Vagina (tissue), 2 donors: Measurements from ENCODE around the gene CAMK2N1. TPM values are rescaled to one million over a fixed set of nuclear protein-coding genes. Genes with fewer than 3 reads are reported as not detected.

Experiments
- DNase-seq, 2 donors: peaks; one replicate each; pipeline ENCODE4 v3.0.0-alpha.2; 2017; ENCODE audit errors: extremely low spot score in 2 of 2
- H3K27ac ChIP-seq: fragments of 200-600 bp; sonication (generic); one replicate; pipeline ENCODE4 v1.5.1; 2019
- H3K27me3 ChIP-seq: fragments of 200-600 bp; sonication (generic); one replicate; pipeline ENCODE4 v1.5.1; 2019
- H3K36me3 ChIP-seq, 2 donors: fragments of 200-600 bp; sonication (generic); one replicate each; pipeline ENCODE4 v1.5.1; 2017 to 2019
- H3K4me1 ChIP-seq: fragments of 200-600 bp; sonication (generic); one replicate; pipeline ENCODE4 v1.5.1; 2019
- H3K4me3 ChIP-seq, 2 donors: fragments of 200-600 bp; sonication (generic); 1 replicate in 1 of 2; 2 replicates in 1 of 2; pipeline ENCODE4 v1.5.1; 2016 to 2019
- H3K9me3 ChIP-seq: fragments of 200-600 bp; sonication (generic); one replicate; pipeline ENCODE4 v1.5.1; 2019
- CTCF ChIP-seq, 3 experiments: fragments of 450-650 bp in 2 of 3; fragments of 200-600 bp in 1 of 3; sonication (generic) in 1 of 3; IDR thresholded peaks; one replicate each; pipeline ENCODE4 v1.5.1; 2017 to 2019; ENCODE audit warnings: antibody characterized with exemption in 3 of 3, mild to moderate bottlenecking in 2 of 3, moderate library complexity in 2 of 3
- POLR2A ChIP-seq, 2 donors: fragments of 450-650 bp; IDR thresholded peaks; one replicate each; pipeline ENCODE4 v1.6.1; 2017; ENCODE audit warnings: antibody characterized with exemption in 2 of 2, mild to moderate bottlenecking in 2 of 2, moderate library complexity in 2 of 2
- POLR2AphosphoS5 ChIP-seq, 2 donors: sonication (generic); formaldehyde crosslinking; IDR thresholded peaks; one replicate each; pipeline ENCODE4 v1.9.0; 2017; ENCODE audit warnings: antibody characterized with exemption in 2 of 2, mild to moderate bottlenecking in 2 of 2, low read depth in 1 of 2; ENCODE audit not compliant: insufficient read depth in 1 of 2
- intact Hi-C: fragments of 100-400 bp; cut with DNase I; formaldehyde crosslinking; loops from one replicate; pipeline ENCODE4 v1.15.1; 2023
- total RNA-seq: library from RNA; depleted of rRNA; stranded (reverse); fragments of >200 nt; gene quantifications from one replicate; pipeline ENCODE4 v1.2.3, GENCODE V29; 2016

Gene CAMK2N1
- total RNA-seq, 1 donor from 2014 or later, result 18.9 TPM

- DNase-seq, result no peak
- no peak overlapping the region for H3K27ac ChIP-seq
- no peaks in the 10 kb centered on the region for H3K9me3 ChIP-seq
- intact Hi-C loops, result no loop called here
- no peak overlapping the region for H3K4me3 ChIP-seq
- no peak for TF ChIP-seq POLR2A (IDR thresholded peaks at IDR 0.05)
- no peak for TF ChIP-seq CTCF (IDR thresholded peaks at IDR 0.05)
- TF ChIP-seq POLR2AphosphoS5 (IDR thresholded peaks at IDR 0.05; ENCODE audit: insufficient read depth in 1 of 2, low read depth in 1 of 2), result no peak
- H3K4me1 ChIP-seq, result peaks cover 18% of the 10 kb centered on the region
- H3K27me3 ChIP-seq, result no peaks in the 10 kb centered on the region
- H3K36me3 ChIP-seq, result no peaks in the 10 kb centered on the region
These were observed 11.6 kb downstream of the CAMK2N1 start for GRCh38 chr1:20474333-20474975.

DNA sequence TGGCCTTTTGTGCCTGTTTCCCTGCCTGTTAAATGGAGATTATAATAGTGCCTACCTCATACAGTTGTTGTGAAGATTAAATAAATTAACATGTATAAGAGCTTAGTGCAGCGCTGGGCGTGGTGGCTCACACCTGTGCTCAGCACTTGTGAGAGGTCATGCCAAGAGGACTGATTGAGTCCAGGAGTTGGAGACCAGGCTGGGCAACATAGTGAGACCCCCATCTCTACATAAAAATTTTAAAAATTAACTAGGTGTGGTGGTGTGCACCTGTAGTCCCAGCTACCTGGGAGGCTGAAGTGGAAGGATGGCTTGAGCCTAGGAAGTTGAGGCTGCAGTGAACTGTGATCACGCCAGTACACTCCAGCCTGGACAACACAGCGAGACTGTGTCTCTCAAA, 12.1 kb downstream of the CAMK2N1 start:
- TF ChIP-seq CTCF (IDR thresholded peaks at IDR 0.05) (no peak), POLR2A (IDR thresholded peaks at IDR 0.05) (no peak), POLR2AphosphoS5 (IDR thresholded peaks at IDR 0.05; ENCODE audit: insufficient read depth in 1 of 2, low read depth in 1 of 2) (no peak)
- DNase-seq, result no peak
- Histone ChIP-seq H3K4me3 (no peak overlapping the region), H3K4me1 (peaks cover 18% of the 10 kb centered on the region), H3K9me3 (no peaks in the 10 kb centered on the region), H3K36me3 (no peaks in the 10 kb centered on the region), H3K27me3 (no peaks in the 10 kb centered on the region), H3K27ac (no peak overlapping the region)
- intact Hi-C loops, result no loop called here

DNA sequence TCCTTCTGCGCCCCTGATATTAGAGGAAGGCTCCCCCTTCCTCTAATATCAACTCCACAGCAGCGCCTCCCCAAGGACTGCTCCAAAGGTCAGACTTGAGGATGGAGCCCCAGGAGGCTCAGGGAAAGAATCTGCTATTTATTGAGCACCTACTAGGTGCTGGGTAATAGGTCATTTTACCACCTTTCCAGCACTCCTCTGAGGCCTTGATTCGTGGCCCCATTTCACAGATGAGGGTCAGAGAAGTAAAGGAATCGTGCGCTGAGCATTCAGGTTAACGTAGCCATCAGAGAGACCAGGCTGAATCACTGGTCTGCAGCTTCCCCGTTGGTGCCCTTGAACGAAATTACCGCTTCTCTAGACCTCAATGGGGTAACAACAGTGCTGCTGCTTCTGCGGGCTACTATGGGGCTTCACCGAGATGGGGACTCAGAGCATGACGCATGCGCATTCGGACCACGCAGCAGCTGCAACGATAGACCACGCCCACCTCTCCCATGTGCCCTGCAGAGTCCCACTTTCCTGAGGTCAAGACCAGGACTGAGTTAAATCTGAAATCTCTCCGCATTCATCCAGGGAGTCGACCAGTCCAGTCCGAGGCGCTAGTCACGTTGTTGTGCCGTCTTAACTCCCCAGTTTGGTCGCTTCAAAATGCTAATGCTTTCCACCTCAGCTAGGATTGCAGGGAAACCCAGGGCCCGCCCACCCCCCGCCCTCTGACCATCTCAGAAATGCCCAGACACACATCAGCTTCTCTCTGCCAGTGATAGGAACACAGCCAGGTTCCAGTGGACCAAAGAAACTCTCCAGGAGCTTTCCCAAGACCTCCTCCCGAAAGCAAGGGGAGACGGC, 12.9 kb downstream of the CAMK2N1 start:
- Histone ChIP-seq H3K27ac (no peak overlapping the region), H3K4me1 (peaks cover 18% of the 10 kb centered on the region), H3K4me3 (no peak overlapping the region), H3K27me3 (no peaks in the 10 kb centered on the region), H3K36me3 (no peaks in the 10 kb centered on the region), H3K9me3 (no peaks in the 10 kb centered on the region)
- no peak for DNase-seq
- TF ChIP-seq CTCF (IDR thresholded peaks at IDR 0.05) (no peak), POLR2A (IDR thresholded peaks at IDR 0.05) (no peak), POLR2AphosphoS5 (IDR thresholded peaks at IDR 0.05; ENCODE audit: insufficient read depth in 1 of 2, low read depth in 1 of 2) (no peak)
- intact Hi-C loops, result no loop called here

DNA sequence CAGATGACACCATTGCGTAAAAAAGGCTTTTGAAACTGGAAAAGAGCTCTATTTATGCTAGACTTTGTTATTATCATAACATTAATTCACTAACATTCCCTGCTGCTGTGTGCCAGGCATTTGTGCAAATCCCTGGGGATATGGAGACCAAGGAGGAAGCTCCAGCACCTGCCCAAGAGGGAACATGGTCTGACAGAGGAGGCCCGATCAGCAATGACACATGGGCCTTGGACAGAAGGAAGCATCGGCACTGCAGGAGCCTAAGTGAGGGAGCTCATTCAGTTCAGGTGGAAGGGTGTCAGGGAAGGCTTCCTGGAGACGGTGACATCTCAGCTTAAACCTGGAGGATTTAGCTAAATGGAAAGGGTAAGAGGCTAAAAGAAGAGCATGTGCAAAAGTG, 13.9 kb downstream of the CAMK2N1 start:
- H3K4me3 ChIP-seq, result no peak overlapping the region
- TF ChIP-seq POLR2A (IDR thresholded peaks at IDR 0.05) (no peak), CTCF (IDR thresholded peaks at IDR 0.05) (no peak), POLR2AphosphoS5 (IDR thresholded peaks at IDR 0.05; ENCODE audit: insufficient read depth in 1 of 2, low read depth in 1 of 2) (no peak)
- no peaks in the 10 kb centered on the region for H3K9me3 ChIP-seq
- DNase-seq, result no peak
- H3K27ac ChIP-seq, result no peak overlapping the region
- H3K4me1 ChIP-seq, result peaks cover 13% of the 10 kb centered on the region
- intact Hi-C loops, result no loop called here
- no peaks in the 10 kb centered on the region for H3K27me3 ChIP-seq
- H3K36me3 ChIP-seq, result no peaks in the 10 kb centered on the region

DNA sequence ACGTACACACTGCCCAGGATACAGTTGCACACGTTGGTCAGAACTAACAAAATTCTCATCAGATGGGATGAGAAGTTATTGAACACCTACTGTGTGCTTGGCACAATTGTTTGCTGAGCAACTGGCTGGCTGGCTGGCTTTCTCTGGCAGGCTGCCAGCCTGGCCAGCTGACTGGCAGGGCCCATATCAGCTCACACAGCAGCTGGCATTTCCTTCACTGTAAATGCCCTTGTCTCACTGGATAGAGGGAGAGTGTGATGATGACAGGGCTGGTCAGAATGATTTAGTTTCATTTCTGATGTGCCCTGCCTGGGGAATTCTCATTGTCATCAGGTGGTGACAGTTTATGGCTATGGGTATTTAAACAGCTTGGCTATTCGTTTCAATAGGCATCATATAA, 15.8 kb downstream of the CAMK2N1 start:
- H3K4me3 ChIP-seq, result no peak overlapping the region
- H3K4me1 ChIP-seq, result no peaks in the 10 kb centered on the region
- intact Hi-C loops, result no loop called here
- H3K27me3 ChIP-seq, result no peaks in the 10 kb centered on the region
- no peak overlapping the region for H3K27ac ChIP-seq
- TF ChIP-seq CTCF (IDR thresholded peaks at IDR 0.05), result no peak
- TF ChIP-seq POLR2A (IDR thresholded peaks at IDR 0.05), result no peak
- no peak for TF ChIP-seq POLR2AphosphoS5 (IDR thresholded peaks at IDR 0.05; ENCODE audit: insufficient read depth in 1 of 2, low read depth in 1 of 2)
- H3K9me3 ChIP-seq, result no peaks in the 10 kb centered on the region
- no peaks in the 10 kb centered on the region for H3K36me3 ChIP-seq
- DNase-seq, result no peak
